ENCODE measurements around the gene POU2AF3. TPM values are rescaled to one million over a fixed set of nuclear protein-coding genes. Genes with fewer than 3 reads are reported as not detected.

Gene POU2AF3
- total and polyA plus RNA-seq, 2 donors (not counting 1 experiment from before 2014, with no cell fraction given) = 0.51 to 2.1 TPM

DNA sequence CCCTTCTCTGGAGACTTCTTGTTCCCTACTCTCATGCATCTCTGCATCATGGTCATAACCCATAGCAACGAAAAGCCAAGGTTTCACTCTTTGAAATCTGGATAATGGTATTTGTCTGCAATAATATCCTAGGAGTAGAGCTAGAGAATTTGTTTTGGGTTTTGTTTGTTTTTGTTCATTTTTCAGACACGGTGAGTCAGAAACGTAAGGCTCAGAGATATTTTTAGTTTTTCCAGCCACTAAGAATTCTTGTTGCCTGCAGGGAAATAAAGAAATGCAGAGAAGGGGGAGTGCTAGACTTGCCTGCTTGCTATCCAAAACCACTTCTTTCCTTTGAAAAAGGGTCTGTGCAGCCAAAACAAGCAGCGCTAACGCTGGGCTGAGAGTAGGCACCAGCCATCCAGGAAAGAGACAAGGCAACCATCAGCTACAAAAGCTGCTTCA lies 26.0 kb downstream of the POU2AF3 start:
- no peak for TF ChIP-seq CTCF (IDR thresholded peaks at IDR 0.05)
- no peak for TF ChIP-seq EZH2 (IDR thresholded peaks at IDR 0.05; ENCODE audit: borderline replicate concordance, insufficient read depth, low read depth, low read length, poor library complexity, severe bottlenecking)
- H3K27me3 Mint-ChIP-seq = no peaks in the 10 kb centered on the region
- ATAC-seq (ENCODE audit: low read depth) (no peak), DNase-seq (no peak)
- H3K9me3 Mint-ChIP-seq (ENCODE audit: insufficient read depth) = no peaks in the 10 kb centered on the region
- H3K9me3 ChIP-seq (ENCODE audit: control extremely low read depth in 1 of 3, control insufficient read depth in 2 of 3, insufficient read depth in 1 of 3, low read length in 2 of 3) = no peaks in the 10 kb centered on the region
- H4K20me1 ChIP-seq (ENCODE audit: control insufficient read depth, insufficient read depth, low read length, poor library complexity, severe bottlenecking) = no peaks in the 10 kb centered on the region
- peaks cover 2% of the 10 kb centered on the region for H3K4me1 Mint-ChIP-seq
- intact Hi-C loops (cut with micrococcal nuclease) = no loop called here
- no peak overlapping the region for H3K27ac ChIP-seq (ENCODE audit: low read length in 2 of 2)
- H3K27ac Mint-ChIP-seq = no peak overlapping the region
- H3K79me2 ChIP-seq (ENCODE audit: control insufficient read depth, insufficient read depth, low read length) = no peaks in the 10 kb centered on the region
- no peak overlapping the region for H3K4me3 Mint-ChIP-seq
- CTCF ChIA-PET = interaction anchor here (0.8 to 1.2 kb wide), 2 partner anchors 99 to 105 kb away, joined by 3 read pairs; no protein-coding TSS in a partner anchor
- H3K4me2 ChIP-seq (replicated peaks; ENCODE audit: low read depth, low read length, poor library complexity, severe bottlenecking) = no peak overlapping the region
- H3K9ac ChIP-seq (ENCODE audit: low read length) = no peak overlapping the region
- 96% methylated on average over 4 of the region's 5 CpGs for WGBS (ENCODE audit: insufficient coverage)
- POLR2A ChIA-PET = no interaction called here
- H2AFZ ChIP-seq (ENCODE audit: insufficient read depth, low read depth, low read length, poor library complexity, severe bottlenecking) = no peak overlapping the region
- H3K4me3 ChIP-seq (ENCODE audit: control extremely low read depth in 1 of 5, extremely low read depth in 1 of 5, insufficient read depth in 1 of 5, low read depth in 2 of 5, low read length in 4 of 5) = no peak overlapping the region
- no peaks in the 10 kb centered on the region for H3K27me3 ChIP-seq (replicated peaks in 1 of 4; ENCODE audit: control extremely low read depth in 1 of 4, control insufficient read depth in 3 of 4, insufficient read depth in 4 of 4, low read length in 3 of 4)
- no peaks in the 10 kb centered on the region for H3K4me1 ChIP-seq (ENCODE audit: control insufficient read depth in 2 of 2, insufficient read depth in 2 of 2, low read length in 2 of 2)
- no peaks in the 10 kb centered on the region for H3K36me3 ChIP-seq (replicated peaks in 1 of 2; ENCODE audit: control extremely low read depth in 1 of 2, control insufficient read depth in 1 of 2, extremely low read depth in 1 of 2, insufficient read depth in 2 of 2, low read length in 1 of 2)

DNA sequence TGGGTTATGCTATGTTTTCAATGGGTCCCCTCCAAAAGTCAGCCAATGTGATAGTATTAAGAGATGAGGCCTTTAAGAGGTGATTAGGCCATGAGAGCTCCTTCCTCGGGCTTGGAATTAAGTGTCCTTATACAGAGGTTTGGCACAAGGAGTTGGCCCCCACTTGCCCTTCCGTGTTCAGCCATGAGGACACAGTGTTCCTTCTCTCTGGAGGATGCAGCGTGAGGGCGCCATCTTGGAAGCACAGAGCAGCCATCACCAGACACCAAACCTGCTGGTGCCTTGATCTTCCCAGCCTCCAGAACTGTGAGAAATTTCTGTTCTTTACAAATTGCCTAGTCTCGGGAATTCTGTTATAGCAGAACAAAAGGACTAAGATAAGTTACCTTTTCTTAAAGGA lies 26.9 kb downstream of the POU2AF3 start:
- 100% methylated on average over 3 of the region's 5 CpGs for WGBS (ENCODE audit: insufficient coverage)
- Mint-ChIP-seq H3K4me1 (peaks cover 6% of the 10 kb centered on the region), H3K27me3 (no peaks in the 10 kb centered on the region), H3K9me3 (ENCODE audit: insufficient read depth) (no peaks in the 10 kb centered on the region), H3K4me3 (no peak overlapping the region), H3K27ac (no peak overlapping the region)
- Histone ChIP-seq H3K9me3 (ENCODE audit: control extremely low read depth in 1 of 3, control insufficient read depth in 2 of 3, insufficient read depth in 1 of 3, low read length in 2 of 3) (no peaks in the 10 kb centered on the region), H4K20me1 (ENCODE audit: control insufficient read depth, insufficient read depth, low read length, poor library complexity, severe bottlenecking) (no peaks in the 10 kb centered on the region), H3K4me3 (ENCODE audit: control extremely low read depth in 1 of 5, extremely low read depth in 1 of 5, insufficient read depth in 1 of 5, low read depth in 2 of 5, low read length in 4 of 5) (no peak overlapping the region), H3K27ac (ENCODE audit: low read length in 2 of 2) (no peak overlapping the region), H3K27me3 (replicated peaks in 1 of 4; ENCODE audit: control extremely low read depth in 1 of 4, control insufficient read depth in 3 of 4, insufficient read depth in 4 of 4, low read length in 3 of 4) (no peaks in the 10 kb centered on the region), H3K36me3 (replicated peaks in 1 of 2; ENCODE audit: control extremely low read depth in 1 of 2, control insufficient read depth in 1 of 2, extremely low read depth in 1 of 2, insufficient read depth in 2 of 2, low read length in 1 of 2) (no peaks in the 10 kb centered on the region), H3K4me1 (ENCODE audit: control insufficient read depth in 2 of 2, insufficient read depth in 2 of 2, low read length in 2 of 2) (no peaks in the 10 kb centered on the region), H3K4me2 (replicated peaks; ENCODE audit: low read depth, low read length, poor library complexity, severe bottlenecking) (no peak overlapping the region), H3K79me2 (ENCODE audit: control insufficient read depth, insufficient read depth, low read length) (no peaks in the 10 kb centered on the region), H2AFZ (ENCODE audit: insufficient read depth, low read depth, low read length, poor library complexity, severe bottlenecking) (no peak overlapping the region), H3K9ac (ENCODE audit: low read length) (no peak overlapping the region)
- TF ChIP-seq EZH2 (IDR thresholded peaks at IDR 0.05; ENCODE audit: borderline replicate concordance, insufficient read depth, low read depth, low read length, poor library complexity, severe bottlenecking) = no peak
- TF ChIP-seq CTCF (IDR thresholded peaks at IDR 0.05) = no peak
- DNase-seq (no peak), ATAC-seq (ENCODE audit: low read depth) (no peak)
- ChIA-PET CTCF (interaction anchor here (0.8 to 1.2 kb wide), 2 partner anchors 98 to 104 kb away, joined by 3 read pairs; no protein-coding TSS in a partner anchor), POLR2A (no interaction called here)
- intact Hi-C loops (cut with micrococcal nuclease) = no loop called here
